Measurements from ENCODE around the gene TPRA1.

DNA sequence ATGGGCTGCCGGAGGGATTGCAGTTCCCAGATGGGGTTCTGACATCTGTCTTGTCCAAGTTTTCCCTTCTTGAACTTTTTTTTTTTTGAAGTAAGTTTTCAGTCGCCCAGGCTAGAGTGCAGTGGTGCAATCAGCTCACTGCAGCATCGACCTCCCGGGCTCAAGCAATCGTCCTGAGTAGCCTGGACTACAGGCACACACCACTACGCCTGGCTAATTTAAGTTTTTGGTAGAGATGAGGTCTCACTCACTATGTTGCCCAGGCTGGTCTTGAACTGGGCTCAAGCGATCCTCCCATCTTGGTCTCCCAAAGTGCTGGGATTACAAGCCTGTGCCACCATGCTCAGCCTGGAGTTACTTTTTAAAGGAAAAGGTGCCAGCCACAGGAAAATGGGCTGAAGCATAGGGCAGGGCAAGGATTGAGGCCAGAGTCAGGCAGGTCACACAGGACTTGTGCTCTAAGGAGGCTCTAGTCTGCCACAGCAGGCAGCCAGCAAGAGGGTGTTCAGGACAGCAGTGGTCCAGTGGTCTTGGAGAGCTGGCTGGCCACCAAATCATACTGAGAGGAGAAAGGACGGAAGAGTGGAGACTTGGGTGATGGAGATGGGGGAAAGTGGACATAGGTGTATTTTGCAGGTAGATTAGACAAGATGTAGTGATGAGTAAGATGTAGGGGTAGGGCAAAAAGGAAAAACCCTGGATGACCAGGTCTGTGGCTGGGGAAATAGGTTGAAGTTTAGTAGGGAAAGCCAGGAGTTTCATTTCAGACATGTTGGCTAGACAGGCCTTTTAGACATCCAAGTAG is 32.4 kb upstream of the TPRA1 start:
- TF ChIP-seq, protein P1, sequence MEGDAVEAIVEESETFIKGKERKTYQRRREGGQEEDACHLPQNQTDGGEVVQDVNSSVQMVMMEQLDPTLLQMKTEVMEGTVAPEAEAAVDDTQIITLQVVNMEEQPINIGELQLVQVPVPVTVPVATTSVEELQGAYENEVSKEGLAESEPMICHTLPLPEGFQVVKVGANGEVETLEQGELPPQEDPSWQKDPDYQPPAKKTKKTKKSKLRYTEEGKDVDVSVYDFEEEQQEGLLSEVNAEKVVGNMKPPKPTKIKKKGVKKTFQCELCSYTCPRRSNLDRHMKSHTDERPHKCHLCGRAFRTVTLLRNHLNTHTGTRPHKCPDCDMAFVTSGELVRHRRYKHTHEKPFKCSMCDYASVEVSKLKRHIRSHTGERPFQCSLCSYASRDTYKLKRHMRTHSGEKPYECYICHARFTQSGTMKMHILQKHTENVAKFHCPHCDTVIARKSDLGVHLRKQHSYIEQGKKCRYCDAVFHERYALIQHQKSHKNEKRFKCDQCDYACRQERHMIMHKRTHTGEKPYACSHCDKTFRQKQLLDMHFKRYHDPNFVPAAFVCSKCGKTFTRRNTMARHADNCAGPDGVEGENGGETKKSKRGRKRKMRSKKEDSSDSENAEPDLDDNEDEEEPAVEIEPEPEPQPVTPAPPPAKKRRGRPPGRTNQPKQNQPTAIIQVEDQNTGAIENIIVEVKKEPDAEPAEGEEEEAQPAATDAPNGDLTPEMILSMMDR (conservative IDR thresholded peaks at IDR 0.05 in 1 of 2, IDR thresholded peaks at IDR 0.05 in 1 of 2; ENCODE audit: low read depth in 1 of 2, low read length in 2 of 2): no peak
- no peak for TF ChIP-seq EZH2 (IDR thresholded peaks at IDR 0.05; ENCODE audit: low read length, missing control alignments)
